K562 (cell line): ENCODE data around the gene TMEM129. TPM values are rescaled to one million over a fixed set of nuclear protein-coding genes. Genes with fewer than 3 reads are reported as not detected.

Source experiments
- ATAC-seq: fragments of 200-7000 bp; cut with Tn5 transposase; 3 replicates; pipeline ENCODE4 v1.9.1; 2020; ENCODE audit warnings: moderate library complexity
- BruUV-seq: library from RNA; stranded (reverse); fragments of 400-500 nt; replicated peaks from 2 replicates; lab custom pipeline; 2021; lab: Mats Ljungman, UMichigan
- CTCF ChIA-PET: fragments of 300-600 bp; formaldehyde crosslinking; extraction: SDS; loops from one replicate; lab custom pipeline; 2021; ENCODE audit warnings: low intra/inter-chr PET ratio; lab: Yijun Ruan, JAX
- POLR2A ChIA-PET: fragments of 300-600, 350-650 bp; sonication (Branson Sonifier 250); formaldehyde crosslinking; extraction: SDS; loops from one replicate; lab custom pipeline; 2021; ENCODE audit warnings: antibody characterized with exemption, inconsistent platforms; lab: Yijun Ruan, JAX
- DNase-seq, 4 experiments: peaks; one replicate each; pipeline versions ENCODE4 v3.0.0 to v3.0.0-alpha.2; 2011 to 2018; ENCODE audit warnings: low spot score in 3 of 4, mixed read lengths in 3 of 4; ENCODE audit errors: extremely low read depth in 1 of 4
- FAIRE-seq: peaks from 2 replicates; lab custom pipeline; 2011; peaks lifted over from hg19 to GRCh38; lab: Jason Lieb, UNC
- H2AFZ ChIP-seq: 2 replicates; pipeline ENCODE4 v1.6.0; 2011; ENCODE audit warnings: low read depth, low read length, control low read depth, inconsistent platforms
- H3K27ac ChIP-seq: fragments of 200-600 bp; 3 replicates; pipeline ENCODE4 v1.8.0; 2011; ENCODE audit warnings: low read depth, mild to moderate bottlenecking, control low read depth, inconsistent platforms, low read length, moderate library complexity, mixed read lengths; ENCODE audit errors: extremely low read depth
- H3K27me3 ChIP-seq, 2 experiments: fragments of 300-600 bp in 1 of 2; 2 replicates in 1 of 2; 3 replicates in 1 of 2; pipeline versions ENCODE4 v1.6.0 to v1.8.0; 2011; ENCODE audit warnings: inconsistent platforms in 2 of 2, low read length in 2 of 2, mild to moderate bottlenecking in 1 of 2, mixed read lengths in 1 of 2, moderate library complexity in 1 of 2; ENCODE audit not compliant: control insufficient read depth in 2 of 2, insufficient read depth in 2 of 2
- H3K36me3 ChIP-seq: fragments of 300-600 bp; 3 replicates; pipeline ENCODE4 v1.8.0; 2011; ENCODE audit warnings: mild to moderate bottlenecking, low read length, inconsistent platforms; ENCODE audit not compliant: control insufficient read depth, insufficient read depth
- H3K4me1 ChIP-seq, 2 experiments: fragments of 200-600 bp in 1 of 2; replicated peaks in 1 of 2; 2 replicates in 1 of 2; 3 replicates in 1 of 2; pipeline versions ENCODE4 v1.5.1 to v1.8.0; 2011; ENCODE audit warnings: inconsistent platforms in 2 of 2, low read length in 2 of 2, mild to moderate bottlenecking in 1 of 2, mixed read lengths in 1 of 2, moderate library complexity in 1 of 2; ENCODE audit not compliant: control insufficient read depth in 2 of 2, insufficient read depth in 2 of 2
- H3K4me2 ChIP-seq: 2 replicates; pipeline ENCODE4 v1.6.1; 2011; ENCODE audit warnings: low read length, control low read depth, inconsistent platforms, mixed read lengths; ENCODE audit not compliant: insufficient read depth
- H3K4me3 ChIP-seq: fragments of 200-600 bp; sonication (generic), shearing (Covaris generic); 2 replicates; pipeline ENCODE4 v1.5.1; 2016; ENCODE audit warnings: control low read depth, inconsistent platforms
- H3K79me2 ChIP-seq: fragments of 200-600 bp; 3 replicates; pipeline ENCODE4 v1.8.0; 2011; ENCODE audit warnings: low read length, inconsistent platforms; ENCODE audit not compliant: control insufficient read depth, insufficient read depth
- H3K9ac ChIP-seq, 2 experiments: 2 replicates each; pipeline versions ENCODE4 v1.6.0 to v1.6.1; 2011; ENCODE audit warnings: low read depth in 2 of 2, low read length in 2 of 2, control low read depth in 1 of 2, inconsistent platforms in 1 of 2, mild to moderate bottlenecking in 1 of 2, mixed read lengths in 1 of 2; ENCODE audit not compliant: insufficient read depth in 1 of 2
- H3K9me1 ChIP-seq: one replicate; pipeline ENCODE4 v1.6.0; 2011; ENCODE audit warnings: inconsistent platforms, mild to moderate bottlenecking, low read length, moderate library complexity; ENCODE audit not compliant: control insufficient read depth, insufficient read depth
- H3K9me3 ChIP-seq: replicated peaks from 2 replicates; pipeline ENCODE4 v1.5.1; 2011; ENCODE audit warnings: low read depth, low read length, inconsistent platforms; ENCODE audit not compliant: control insufficient read depth, insufficient read depth
- H4K20me1 ChIP-seq: replicated peaks from 2 replicates; pipeline ENCODE4 v1.6.1; 2011; ENCODE audit warnings: low read length, inconsistent platforms, mixed read lengths; ENCODE audit not compliant: control insufficient read depth, insufficient read depth
- BHLHE40 ChIP-seq: IDR thresholded peaks from 2 replicates; pipeline ENCODE4 v1.6.1; 2011; ENCODE audit warnings: low read length, improper control_type of control experiment
- BRF1 ChIP-seq: IDR thresholded peaks from 3 replicates; pipeline ENCODE4 v1.6.1; 2011; ENCODE audit warnings: borderline replicate concordance, mild to moderate bottlenecking; ENCODE audit not compliant: insufficient read length; ENCODE audit errors: extremely low read depth
- CREBBP ChIP-seq: IDR thresholded peaks from one replicate; pipeline ENCODE4 v1.6.1; 2012; ENCODE audit warnings: low read depth, mild to moderate bottlenecking, control low read depth, inconsistent platforms, low read length
- EWSR1 ChIP-seq: fragments of 450-650 bp; IDR thresholded peaks from 2 replicates; pipeline ENCODE4 v1.6.1; 2018; ENCODE audit warnings: borderline replicate concordance, mild to moderate bottlenecking, low read depth, moderate library complexity; ENCODE audit not compliant: partially characterized antibody
- KLF6 ChIP-seq: fragments of 250-450 bp; sonication (Bioruptor Pico); IDR thresholded peaks from 2 replicates; pipeline ENCODE4 v1.4.0; 2020; ENCODE audit warnings: mild to moderate bottlenecking, moderate library complexity, borderline replicate concordance
- RBM25 ChIP-seq: fragments of 200-400 bp; formaldehyde crosslinking; IDR thresholded peaks from 2 replicates; pipeline ENCODE4 v1.6.1; 2018; ENCODE audit warnings: low read length, low read depth, moderate library complexity; ENCODE audit not compliant: severe bottlenecking
- SNRNP70 ChIP-seq: fragments of 200-400 bp; formaldehyde crosslinking; optimal IDR thresholded peaks from 2 replicates; pipeline ENCODE3; 2017; ENCODE audit warnings: low read depth, low read length
- SOX6 ChIP-seq: fragments of 450-650 bp; IDR thresholded peaks from 2 replicates; pipeline ENCODE4 v1.6.1; 2014; ENCODE audit warnings: mild to moderate bottlenecking
- STAT6 ChIP-seq: sonication (generic); formaldehyde crosslinking; IDR thresholded peaks from 2 replicates; pipeline ENCODE4 v1.8.1; 2023; ENCODE audit warnings: mild to moderate bottlenecking, missing genetic modification reagents
- TCF15 ChIP-seq: fragments of 250-450 bp; sonication (Bioruptor Pico); IDR thresholded peaks from 2 replicates; pipeline ENCODE4 v1.8.0; 2022; ENCODE audit warnings: moderate library complexity, mild to moderate bottlenecking, inconsistent platforms
- TCF7 ChIP-seq: sonication (generic); IDR thresholded peaks from 2 replicates; pipeline ENCODE4 v1.6.1; 2016; ENCODE audit warnings: antibody characterized with exemption, borderline replicate concordance
- ZBTB17 ChIP-seq: fragments of 450-650 bp; formaldehyde crosslinking; IDR thresholded peaks from 2 replicates; pipeline ENCODE4 v1.4.0; 2020; ENCODE audit warnings: mild to moderate bottlenecking
- ZEB2 ChIP-seq: fragments of 450-650 bp; IDR thresholded peaks from 2 replicates; pipeline ENCODE4 v1.6.1; 2016
- ZFX ChIP-seq: sonication (generic); formaldehyde crosslinking; IDR thresholded peaks from 2 replicates; pipeline ENCODE4 v1.8.0; 2022; ENCODE audit warnings: mild to moderate bottlenecking, missing genetic modification reagents, moderate library complexity
- ZNF12 ChIP-seq: sonication (generic); formaldehyde crosslinking; IDR thresholded peaks from 2 replicates; pipeline ENCODE4 v1.4.0; 2020; ENCODE audit warnings: mild to moderate bottlenecking, missing genetic modification reagents
- ZNF280A ChIP-seq: fragments of 450-650 bp; IDR thresholded peaks from 2 replicates; pipeline ENCODE4 v1.6.1; 2018; ENCODE audit warnings: mild to moderate bottlenecking, low read depth; ENCODE audit not compliant: partially characterized antibody
- ZNF384 ChIP-seq: IDR thresholded peaks from 2 replicates; pipeline ENCODE4 v1.6.1; 2012; ENCODE audit warnings: low read depth, low read length, improper control_type of control experiment
- WGBS: fragments of 100-300 bp; shearing (Covaris generic); methylation state at CpG from one replicate; pipeline ENCODE4 v1.1.6; 2016; ENCODE audit warnings: low coverage, mixed read lengths; ENCODE audit not compliant: insufficient coverage; ENCODE audit errors: missing lambda C conversion rate; 5-methylcytosine and 5-hydroxymethylcytosine counted together
- in situ Hi-C: fragments of 300-500 bp; cut with MboI; formaldehyde crosslinking; loops from 4 replicates; pipeline ENCODE4 v1.15.0; 2018; ENCODE audit warnings: inconsistent platforms, mixed read lengths
- intact Hi-C: fragments of 100-400 bp; cut with micrococcal nuclease; formaldehyde crosslinking; loops from 2 replicates; pipeline ENCODE4 v1.14.2; 2022
- polyA plus RNA-seq, 8 experiments: library from polyadenylated mRNA; depleted of rRNA in 4 of 8; stranded (reverse) in 5 of 8; unstranded in 3 of 8; fragments of >200 nt; fragmentation: Nextera tagmentation in 2 of 8; fragmentation: Illumina TruSeq in 1 of 8; extraction: Ambion mirVana in 2 of 8; extraction: Trizol in 1 of 8; gene quantifications; 2 replicates each; pipeline versions ENCODE4 v1.2.1 to v1.2.3, GENCODE V29; 2011 to 2014; ENCODE audit warnings: inconsistent platforms in 1 of 8, missing spikeins in 1 of 8
- total RNA-seq, 7 experiments: library from RNA; depleted of rRNA in 6 of 7; stranded (reverse); fragments of >200 nt in 6 of 7; fragmentation: Illumina TruSeq in 2 of 7; extraction: Trizol in 2 of 7; gene quantifications; 2 replicates each; pipeline versions ENCODE4 v1.2.1 to v1.2.3, GENCODE V29; 2011 to 2021; ENCODE audit warnings: low replicate concordance in 1 of 7

TMEM129 gene
- total and polyA plus RNA-seq, 9 of the 15 experiments (the other 6 are each of a cell fraction or from before 2014, with no cell fraction given): 0.34 to 47.2 (median 18.8) TPM

GRCh38 chr4:1762264-1763010, 41.3 kb upstream of the TMEM129 start:
- no TSS peak for BruUV-seq
- intact Hi-C loops: loop anchor here (1.0 kb wide), 1 partner anchor 48 kb away; no protein-coding TSS in a partner anchor
- TF ChIP-seq ZEB2 (no peak), SNRNP70 (no peak), ZBTB17 (CRISPR knock-in tag) (no peak), BHLHE40 (no peak), ZNF12 (CRISPR knock-in tag) (no peak), ZNF384 (no peak), TCF15 (no peak), SOX6 (no peak), KLF6 (no peak), ZNF280A (no peak), ZFX (CRISPR knock-in tag) (no peak), STAT6 (CRISPR knock-in tag) (no peak), CREBBP (no peak), TCF7 (no peak), RBM25 (no peak), EWSR1 (no peak), BRF1 (no peak)
- FAIRE-seq: no peak
- 67% methylated on average over 18 of the region's 20 CpGs for WGBS
- Histone ChIP-seq H3K36me3 (no peaks in the 10 kb centered on the region), H3K27ac (no peak overlapping the region), H3K4me3 (no peak overlapping the region), H3K9me3 (no peaks in the 10 kb centered on the region), H3K4me1 (peaks cover 0 to 88% of the 10 kb centered on the region in 2 experiments; a peak in 3 of 5 replicates), H3K79me2 (no peaks in the 10 kb centered on the region), H4K20me1 (0 out of 2 replicates have a peak, but pooled peaks cover 3% of the 10 kb centered on the region), H2AFZ (no peak overlapping the region), H3K9me1 (no peaks in the 10 kb centered on the region), H3K27me3 (no peaks in the 10 kb centered on the region), H3K4me2 (no peak overlapping the region), H3K9ac (no peak overlapping the region)
- no peak for DNase-seq
- in situ Hi-C loops: no loop called here
- ChIA-PET POLR2A (no interaction called here), CTCF (interaction anchor here (1.0 kb wide), 1 partner anchor 47 kb away, joined by 3 read pairs; no protein-coding TSS in a partner anchor)
- ATAC-seq: no peak
